ENCODE results near the gene SAMD5.

SAMD5 gene

DNA sequence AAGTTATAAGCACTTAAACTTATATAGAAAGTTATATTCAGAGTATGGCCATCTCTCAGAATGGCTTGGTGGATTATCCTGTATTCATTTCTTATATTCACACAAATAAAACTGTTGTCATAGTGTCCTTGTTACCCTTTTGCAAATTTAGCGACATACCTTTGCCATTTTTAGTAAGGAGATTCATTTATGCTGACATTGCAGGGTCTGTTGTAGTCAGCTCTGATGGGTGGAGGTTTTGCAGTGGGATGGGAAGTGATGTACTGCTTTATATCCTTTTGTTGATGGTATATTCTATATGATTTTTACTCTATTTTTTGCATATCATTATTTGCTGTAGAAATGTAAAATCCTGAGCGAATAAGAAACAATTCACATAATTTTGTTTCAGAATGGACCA lies 35.9 kb downstream of the SAMD5 start:
- no peaks in the 10 kb centered on the region for H3K9me3 Mint-ChIP-seq
- H3K27me3 Mint-ChIP-seq (ENCODE audit: low read depth), result no peaks in the 10 kb centered on the region
- H3K4me1 Mint-ChIP-seq (ENCODE audit: low read depth), result no peaks in the 10 kb centered on the region
- H3K4me3 Mint-ChIP-seq, result no peak overlapping the region
- H3K36me3 Mint-ChIP-seq (ENCODE audit: low read depth), result no peaks in the 10 kb centered on the region
- H3K27ac Mint-ChIP-seq, result no peak overlapping the region

DNA sequence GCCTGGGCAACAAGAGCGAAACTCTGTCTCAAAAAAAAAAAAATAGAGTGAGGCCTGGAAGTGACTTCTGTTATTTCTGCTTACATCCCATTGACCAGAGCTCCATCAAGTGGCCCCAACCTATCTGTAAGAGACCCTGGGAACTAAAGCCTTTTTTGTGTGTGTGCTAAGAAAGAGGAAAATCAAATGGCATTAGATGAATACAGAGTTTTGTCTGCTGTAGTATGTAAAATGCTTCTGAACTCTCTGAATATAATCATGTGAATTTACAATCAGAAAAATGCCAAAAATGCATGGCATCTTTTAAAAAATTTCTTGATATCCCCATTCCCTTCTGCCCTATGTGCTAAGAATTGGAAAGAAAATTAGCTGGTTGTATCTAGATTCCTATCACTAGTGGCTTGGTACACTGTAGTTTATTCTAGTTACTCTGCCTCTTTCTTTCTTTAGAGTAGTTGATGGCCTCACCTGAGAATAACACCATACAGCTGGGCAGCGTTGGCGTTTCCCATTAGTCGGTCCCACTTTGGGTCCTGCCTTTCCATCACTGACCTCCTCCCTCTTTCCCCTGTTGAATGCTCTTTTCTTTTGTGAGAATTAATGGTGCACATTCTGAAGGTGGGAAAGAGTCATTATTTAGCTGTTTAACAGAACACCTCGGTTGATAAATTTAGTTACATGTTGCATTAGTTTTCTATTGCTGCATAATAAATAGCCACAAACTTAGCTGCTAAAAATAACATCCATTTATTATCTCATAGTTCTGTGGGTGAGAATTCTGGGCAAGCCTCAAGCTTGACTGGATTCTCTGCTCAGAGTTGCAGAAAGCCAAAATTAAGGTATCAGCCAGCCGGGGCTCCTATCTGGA lies 38.2 kb downstream of the SAMD5 start:
- no peaks in the 10 kb centered on the region for H3K9me3 Mint-ChIP-seq
- H3K27ac Mint-ChIP-seq, result no peak overlapping the region
- H3K4me1 Mint-ChIP-seq (ENCODE audit: low read depth), result no peaks in the 10 kb centered on the region
- no peak overlapping the region for H3K4me3 Mint-ChIP-seq
- H3K27me3 Mint-ChIP-seq (ENCODE audit: low read depth), result no peaks in the 10 kb centered on the region
- H3K36me3 Mint-ChIP-seq (ENCODE audit: low read depth), result no peaks in the 10 kb centered on the region

DNA sequence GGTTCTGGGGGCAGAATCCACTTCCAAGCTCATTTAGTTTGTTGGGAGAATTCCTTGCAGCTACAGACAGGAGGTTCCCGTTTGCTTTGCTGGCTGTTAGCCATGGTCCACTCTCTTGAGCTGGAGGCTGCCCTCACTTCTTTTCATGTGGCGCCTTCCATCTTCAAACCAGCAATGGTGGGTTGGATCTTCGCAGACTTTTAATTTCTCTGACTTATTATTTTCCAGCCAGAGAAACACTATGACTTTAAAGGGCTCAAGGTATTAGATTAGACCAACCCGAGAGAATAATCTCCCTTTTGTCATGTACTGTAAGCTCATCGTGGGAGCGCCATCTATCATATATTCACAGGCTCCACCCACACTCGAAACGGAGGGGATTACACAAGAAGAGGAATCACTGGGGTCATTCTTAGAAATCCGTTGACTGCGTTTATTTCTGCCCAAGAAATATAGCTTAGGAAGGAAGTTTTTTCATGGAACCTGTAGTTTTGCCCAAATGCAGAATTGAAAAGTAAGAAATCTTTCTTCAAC lies 38.9 kb downstream of the SAMD5 start:
- no peak overlapping the region for H3K27ac Mint-ChIP-seq
- H3K4me3 Mint-ChIP-seq, result no peak overlapping the region
- no peaks in the 10 kb centered on the region for H3K36me3 Mint-ChIP-seq (ENCODE audit: low read depth)
- H3K9me3 Mint-ChIP-seq, result no peaks in the 10 kb centered on the region
- no peaks in the 10 kb centered on the region for H3K27me3 Mint-ChIP-seq (ENCODE audit: low read depth)
- no peaks in the 10 kb centered on the region for H3K4me1 Mint-ChIP-seq (ENCODE audit: low read depth)

DNA sequence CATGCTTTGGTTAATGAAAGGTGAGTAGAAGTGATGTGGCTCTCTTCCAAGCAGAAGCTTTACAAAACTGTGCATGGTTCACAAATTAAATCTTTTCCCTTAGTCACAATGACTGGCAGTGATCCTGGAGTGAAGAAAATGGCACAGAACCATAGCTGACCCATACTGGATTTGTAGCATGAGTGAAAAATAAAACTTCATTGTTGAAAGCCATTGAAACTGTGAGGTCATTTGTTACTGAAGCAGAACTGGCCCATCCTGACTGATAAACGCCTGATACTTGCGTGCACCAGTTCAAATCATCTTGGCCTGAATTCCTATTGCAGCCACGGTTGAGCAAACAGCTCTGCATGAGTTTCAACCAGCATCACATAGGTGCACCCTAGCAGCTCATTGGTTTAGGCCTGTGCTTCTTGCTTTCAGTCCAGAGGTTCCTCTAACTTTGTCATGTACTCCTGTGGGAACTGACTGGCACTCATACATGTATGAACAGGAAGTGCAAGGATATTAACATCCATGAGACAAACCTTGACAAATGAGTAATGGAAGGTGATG lies 40.5 kb downstream of the SAMD5 start:
- H3K4me1 Mint-ChIP-seq (ENCODE audit: low read depth), result no peaks in the 10 kb centered on the region
- H3K9me3 Mint-ChIP-seq, result no peaks in the 10 kb centered on the region
- H3K27ac Mint-ChIP-seq, result no peak overlapping the region
- no peaks in the 10 kb centered on the region for H3K27me3 Mint-ChIP-seq (ENCODE audit: low read depth)
- H3K4me3 Mint-ChIP-seq, result no peak overlapping the region
- no peaks in the 10 kb centered on the region for H3K36me3 Mint-ChIP-seq (ENCODE audit: low read depth)

DNA sequence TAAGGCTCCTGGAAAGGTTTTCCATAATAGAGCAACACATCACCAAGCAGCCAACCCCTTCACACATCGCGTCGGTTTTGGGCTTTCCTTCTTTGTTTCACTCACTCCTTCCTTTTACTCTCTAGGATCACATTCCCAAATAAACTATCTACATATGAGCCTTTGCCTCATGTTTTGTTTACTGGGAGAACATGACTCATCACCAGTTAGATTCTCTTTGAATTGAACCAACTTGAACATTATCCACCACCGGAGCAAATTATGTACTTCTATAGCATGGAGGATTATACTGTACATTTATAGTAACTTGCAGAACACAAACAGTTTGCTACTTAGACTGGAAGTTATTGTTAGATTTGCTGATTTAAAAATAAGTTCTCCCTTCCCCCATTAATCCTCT lies 41.0 kb downstream of the SAMD5 start:
- Mint-ChIP-seq H3K27ac (no peak overlapping the region), H3K4me3 (no peak overlapping the region), H3K27me3 (ENCODE audit: low read depth) (no peaks in the 10 kb centered on the region)

DNA sequence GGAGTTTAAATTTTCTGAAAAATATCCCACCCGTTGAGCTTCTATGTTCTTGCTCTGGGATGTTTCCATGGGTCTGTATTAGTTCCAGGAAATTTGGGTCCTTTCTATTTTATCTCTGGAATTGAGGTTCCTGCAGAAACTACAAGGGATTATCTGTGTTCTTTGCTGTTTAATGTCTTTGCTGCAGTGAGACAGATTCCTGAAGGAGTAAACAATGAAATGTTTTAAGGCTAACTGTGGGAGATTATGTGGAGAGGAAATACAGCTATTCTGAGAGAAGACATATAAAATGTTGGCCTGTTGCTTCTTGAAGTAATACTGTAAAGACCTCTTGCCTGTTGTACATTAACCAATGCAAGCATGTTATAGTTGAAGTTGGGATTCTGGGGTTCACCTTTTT lies 43.5 kb downstream of the SAMD5 start:
- Mint-ChIP-seq H3K27ac (no peak overlapping the region), H3K27me3 (ENCODE audit: low read depth) (no peaks in the 10 kb centered on the region), H3K4me3 (no peak overlapping the region), H3K36me3 (ENCODE audit: low read depth) (no peaks in the 10 kb centered on the region), H3K4me1 (ENCODE audit: low read depth) (no peaks in the 10 kb centered on the region), H3K9me3 (no peaks in the 10 kb centered on the region)

More for the DNA sequence above, 41.0 kb downstream of the SAMD5 start:
- no peaks in the 10 kb centered on the region for H3K9me3 Mint-ChIP-seq
- H3K36me3 Mint-ChIP-seq (ENCODE audit: low read depth), result no peaks in the 10 kb centered on the region
- no peaks in the 10 kb centered on the region for H3K4me1 Mint-ChIP-seq (ENCODE audit: low read depth)

DNA sequence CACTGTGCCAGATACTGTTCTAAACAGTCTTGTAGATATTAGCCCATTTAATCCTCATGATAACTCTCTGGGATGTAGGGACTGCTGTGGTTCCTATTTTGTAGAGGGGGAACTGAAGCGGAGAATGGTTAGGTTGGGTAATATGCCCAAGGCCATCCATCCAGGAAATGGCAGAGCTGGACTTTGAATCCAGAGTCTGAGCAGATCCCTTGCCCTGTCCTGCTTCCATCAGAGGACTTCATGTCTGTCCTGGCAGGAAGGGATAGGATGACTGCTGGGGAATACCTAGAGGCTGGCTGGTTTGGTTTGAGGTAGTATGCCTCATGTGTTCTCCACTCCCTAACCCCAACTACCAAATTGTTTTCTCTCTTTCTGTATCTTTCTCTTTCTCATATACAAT lies 44.6 kb downstream of the SAMD5 start:
- no peaks in the 10 kb centered on the region for H3K4me1 Mint-ChIP-seq (ENCODE audit: low read depth)
- H3K27ac Mint-ChIP-seq, result no peak overlapping the region
- H3K27me3 Mint-ChIP-seq (ENCODE audit: low read depth), result no peaks in the 10 kb centered on the region
- no peaks in the 10 kb centered on the region for H3K9me3 Mint-ChIP-seq
- no peaks in the 10 kb centered on the region for H3K36me3 Mint-ChIP-seq (ENCODE audit: low read depth)
- H3K4me3 Mint-ChIP-seq, result no peak overlapping the region

DNA sequence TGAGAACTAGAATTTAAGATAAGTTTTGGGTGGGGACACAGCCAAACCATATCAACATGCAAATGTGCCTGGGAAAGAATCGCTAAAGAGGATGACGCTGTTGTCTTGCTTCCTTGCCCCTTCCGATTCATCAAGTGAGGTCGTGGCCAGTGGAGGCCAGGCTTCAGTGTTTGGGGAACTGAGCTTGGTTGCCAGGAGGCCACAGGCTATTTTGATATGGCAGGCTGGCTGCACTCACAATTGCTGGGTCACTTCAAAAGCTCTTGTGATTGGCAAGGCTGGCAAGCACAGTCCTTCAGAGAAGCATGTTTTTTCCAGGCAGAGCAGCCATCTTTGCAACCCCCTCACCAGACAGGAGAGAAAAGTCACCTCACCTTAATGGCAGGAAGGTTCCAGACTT lies 45.8 kb downstream of the SAMD5 start:
- Mint-ChIP-seq H3K9me3 (no peaks in the 10 kb centered on the region), H3K36me3 (ENCODE audit: low read depth) (no peaks in the 10 kb centered on the region), H3K4me3 (no peak overlapping the region), H3K27me3 (ENCODE audit: low read depth) (no peaks in the 10 kb centered on the region), H3K27ac (no peak overlapping the region), H3K4me1 (ENCODE audit: low read depth) (no peaks in the 10 kb centered on the region)

DNA sequence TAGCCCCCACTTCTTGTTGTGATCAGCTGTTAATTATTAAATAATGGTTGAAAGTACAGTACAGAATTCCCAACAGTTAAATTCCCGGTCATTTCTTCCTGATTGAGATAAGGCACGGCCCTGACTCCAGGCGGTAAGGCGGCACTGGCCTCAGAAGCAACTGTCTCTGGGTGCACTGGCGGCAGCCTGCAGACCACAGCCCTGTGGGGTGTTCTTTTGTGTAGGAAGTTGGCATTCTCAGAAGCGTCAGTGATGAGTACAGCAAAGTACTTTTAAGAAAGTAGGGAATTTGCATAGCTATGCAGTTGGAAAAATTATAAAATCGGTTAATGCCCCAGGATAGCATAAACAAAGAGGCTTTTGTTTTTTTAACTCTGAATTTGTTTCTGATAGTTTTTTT lies 50.5 kb downstream of the SAMD5 start:
- H3K27me3 Mint-ChIP-seq (ENCODE audit: low read depth), result no peaks in the 10 kb centered on the region
- no peaks in the 10 kb centered on the region for H3K9me3 Mint-ChIP-seq
- no peaks in the 10 kb centered on the region for H3K36me3 Mint-ChIP-seq (ENCODE audit: low read depth)
- no peak overlapping the region for H3K27ac Mint-ChIP-seq
- no peaks in the 10 kb centered on the region for H3K4me1 Mint-ChIP-seq (ENCODE audit: low read depth)
- H3K4me3 Mint-ChIP-seq, result no peak overlapping the region

DNA sequence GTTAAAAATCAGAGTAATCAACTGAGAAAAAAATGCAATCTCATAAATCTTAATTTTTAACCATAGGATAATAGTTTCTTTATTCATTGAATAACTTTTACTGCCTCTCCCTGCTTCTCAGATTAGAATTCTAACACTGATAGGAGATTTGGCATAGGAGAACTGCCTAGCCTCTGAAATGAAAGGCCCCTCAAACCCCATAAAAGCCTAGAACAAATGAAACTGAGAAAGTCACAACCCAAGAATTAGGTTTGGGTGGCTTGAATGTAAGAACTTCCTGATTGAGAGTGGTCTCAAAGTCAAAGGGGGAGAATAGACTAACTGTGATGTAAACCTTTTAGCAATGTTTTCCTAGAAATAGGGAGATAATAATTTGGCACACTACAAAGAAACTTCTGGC lies 52.2 kb downstream of the SAMD5 start:
- Mint-ChIP-seq H3K27ac (no peak overlapping the region), H3K27me3 (ENCODE audit: low read depth) (no peaks in the 10 kb centered on the region), H3K9me3 (no peaks in the 10 kb centered on the region), H3K4me1 (ENCODE audit: low read depth) (no peaks in the 10 kb centered on the region), H3K4me3 (no peak overlapping the region), H3K36me3 (ENCODE audit: low read depth) (no peaks in the 10 kb centered on the region)

DNA sequence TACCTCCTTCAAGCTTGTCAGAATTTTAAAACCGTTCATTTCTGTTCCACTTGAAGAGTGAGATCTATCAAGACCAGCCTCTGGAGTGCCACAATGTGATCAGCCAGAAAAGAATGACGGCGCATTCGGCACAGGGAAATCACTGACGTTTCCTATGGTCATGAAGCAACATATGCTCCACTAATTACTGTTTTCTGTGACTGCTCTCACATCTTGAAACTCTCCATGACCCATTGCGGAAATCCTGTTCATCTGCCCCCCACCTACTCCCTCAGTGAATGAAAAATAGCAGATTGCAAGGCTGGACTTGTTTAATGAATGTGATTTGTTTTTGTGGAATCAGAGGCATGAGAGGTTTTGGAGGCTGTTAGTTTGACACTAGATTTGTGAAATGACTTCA lies 53.2 kb downstream of the SAMD5 start:
- Mint-ChIP-seq H3K4me3 (no peak overlapping the region), H3K27me3 (ENCODE audit: low read depth) (no peaks in the 10 kb centered on the region), H3K4me1 (ENCODE audit: low read depth) (no peaks in the 10 kb centered on the region), H3K9me3 (no peaks in the 10 kb centered on the region), H3K36me3 (ENCODE audit: low read depth) (no peaks in the 10 kb centered on the region), H3K27ac (no peak overlapping the region)

DNA sequence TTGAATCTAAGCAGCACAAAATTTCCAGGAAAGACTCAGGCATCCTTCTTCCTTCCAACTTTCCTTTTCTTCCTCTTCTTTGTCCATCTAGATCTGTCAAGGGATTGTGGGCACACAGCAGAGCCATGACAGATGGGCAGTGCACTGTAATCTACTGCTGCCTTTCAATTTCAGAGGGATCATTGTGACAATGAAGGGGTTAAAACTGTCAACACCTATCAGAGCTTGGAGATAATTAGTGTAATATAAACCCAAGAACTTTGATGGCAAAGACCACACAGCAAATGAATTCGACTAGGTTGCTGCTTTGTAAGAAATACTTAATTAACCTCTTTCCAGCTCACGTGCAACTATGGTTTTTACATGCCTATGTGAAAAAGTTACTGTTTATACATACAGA lies 55.0 kb downstream of the SAMD5 start:
- no peak overlapping the region for H3K4me3 Mint-ChIP-seq
- H3K27ac Mint-ChIP-seq, result no peak overlapping the region
- no peaks in the 10 kb centered on the region for H3K9me3 Mint-ChIP-seq
- no peaks in the 10 kb centered on the region for H3K27me3 Mint-ChIP-seq (ENCODE audit: low read depth)
- H3K4me1 Mint-ChIP-seq (ENCODE audit: low read depth), result no peaks in the 10 kb centered on the region
- H3K36me3 Mint-ChIP-seq (ENCODE audit: low read depth), result no peaks in the 10 kb centered on the region

DNA sequence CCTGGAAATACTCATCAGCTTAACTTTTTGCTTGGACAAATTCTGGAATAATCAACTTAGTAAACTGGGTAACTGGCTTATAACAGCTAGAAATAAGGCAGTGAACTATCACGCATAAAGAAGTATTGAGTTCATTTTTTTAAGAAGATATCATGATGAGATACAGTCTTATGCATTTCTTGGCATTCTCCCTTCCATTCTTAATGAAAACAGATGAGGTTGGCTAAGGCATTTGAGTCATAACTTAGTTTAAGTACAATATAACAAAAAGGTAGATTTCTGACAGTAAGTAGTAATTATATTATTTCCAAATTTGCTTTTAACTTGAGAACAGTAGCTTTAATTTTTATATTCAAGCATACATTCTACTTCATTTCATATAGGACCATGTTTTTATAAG lies 56.1 kb downstream of the SAMD5 start:
- H3K4me1 Mint-ChIP-seq (ENCODE audit: low read depth), result no peaks in the 10 kb centered on the region
- no peaks in the 10 kb centered on the region for H3K36me3 Mint-ChIP-seq (ENCODE audit: low read depth)
- H3K27ac Mint-ChIP-seq, result no peak overlapping the region
- no peaks in the 10 kb centered on the region for H3K9me3 Mint-ChIP-seq
- H3K4me3 Mint-ChIP-seq, result no peak overlapping the region
- H3K27me3 Mint-ChIP-seq (ENCODE audit: low read depth), result no peaks in the 10 kb centered on the region

DNA sequence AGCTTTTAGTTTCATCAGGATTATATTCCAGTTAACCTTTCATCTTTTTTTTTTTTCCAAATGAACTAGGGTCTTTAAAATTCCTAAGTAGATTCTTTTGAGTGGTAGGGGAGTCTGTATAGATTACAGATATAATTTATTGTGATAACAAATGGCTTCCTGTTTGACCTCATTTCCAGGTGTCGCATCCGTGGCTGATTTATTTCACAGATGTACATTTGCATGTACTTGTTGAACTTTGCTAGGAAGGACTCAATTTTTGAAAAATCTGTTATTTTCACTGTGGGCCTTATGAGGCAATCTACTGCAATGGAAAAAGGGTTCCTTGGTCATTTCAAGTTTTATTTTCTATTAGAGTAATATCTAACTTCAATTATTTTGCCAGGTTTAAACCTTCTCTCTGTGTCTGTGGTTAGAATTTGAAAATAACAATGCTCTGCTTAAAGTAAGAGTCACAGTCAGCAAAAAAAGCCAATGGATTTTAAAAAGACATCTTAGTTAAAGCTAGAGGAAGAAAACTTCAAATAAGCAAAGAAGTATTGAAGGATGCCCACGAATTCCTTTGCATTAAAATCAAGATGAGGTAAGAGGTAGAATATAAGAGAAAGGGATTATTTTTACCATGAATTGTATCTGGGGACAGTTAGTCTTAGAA lies 57.9 kb downstream of the SAMD5 start:
- H3K36me3 Mint-ChIP-seq (ENCODE audit: low read depth), result no peaks in the 10 kb centered on the region
- H3K27ac Mint-ChIP-seq, result no peak overlapping the region
- H3K9me3 Mint-ChIP-seq, result no peaks in the 10 kb centered on the region
- no peaks in the 10 kb centered on the region for H3K27me3 Mint-ChIP-seq (ENCODE audit: low read depth)
- H3K4me3 Mint-ChIP-seq, result no peak overlapping the region
- H3K4me1 Mint-ChIP-seq (ENCODE audit: low read depth), result no peaks in the 10 kb centered on the region
